Fibroblast of gingiva (primary cell): ENCODE results near the gene PTCD2.

Experiments
- DNase-seq: peaks from one replicate; pipeline ENCODE4 v3.0.0-alpha.2; 2011; ENCODE audit warnings: low read depth

PTCD2 gene

GRCh38 chr5:72347801-72348308 lies 27.7 kb downstream of the PTCD2 start:
- peak; percentile 90 for DNase-seq

GRCh38 chr5:72351376-72351775 lies 31.2 kb downstream of the PTCD2 start:
- no peak for DNase-seq

- DNase-seq, result no peak
Measured at GRCh38 chr5:72352616-72353015, 32.4 kb downstream of the PTCD2 start.

- DNase-seq, result peak; percentile 77
Measured at GRCh38 chr5:72353046-72353445, 32.9 kb downstream of the PTCD2 start.

GRCh38 chr5:72355706-72356299 lies 35.6 kb downstream of the PTCD2 start:
- DNase-seq, result peak; percentile 56

GRCh38 chr5:72356361-72356760 lies 36.2 kb downstream of the PTCD2 start:
- DNase-seq, result no peak

GRCh38 chr5:72358925-72359324 lies 38.8 kb downstream of the PTCD2 start:
- no peak for DNase-seq

- no peak for DNase-seq
Measured at GRCh38 chr5:72359886-72360285, 39.7 kb downstream of the PTCD2 start.

GRCh38 chr5:72363166-72363802 lies 43.1 kb downstream of the PTCD2 start:
- peak; percentile 68 for DNase-seq

GRCh38 chr5:72364171-72364570 lies 44.0 kb downstream of the PTCD2 start:
- no peak for DNase-seq

- DNase-seq, result no peak
Measured at GRCh38 chr5:72364951-72365350, 44.8 kb downstream of the PTCD2 start.

- peak; percentile 70 for DNase-seq
Measured at GRCh38 chr5:72366324-72366976, 46.3 kb downstream of the PTCD2 start.

GRCh38 chr5:72368271-72368670 lies 48.1 kb downstream of the PTCD2 start:
- DNase-seq, result no peak

GRCh38 chr5:72369301-72369700 lies 49.1 kb downstream of the PTCD2 start:
- no peak for DNase-seq

- DNase-seq, result no peak
Measured at GRCh38 chr5:72369711-72370110, 49.5 kb downstream of the PTCD2 start.

- DNase-seq, result no peak
Measured at GRCh38 chr5:72372331-72372730, 52.2 kb downstream of the PTCD2 start.

GRCh38 chr5:72372923-72373322 lies 52.8 kb downstream of the PTCD2 start:
- no peak for DNase-seq

GRCh38 chr5:72374844-72375243 lies 54.7 kb downstream of the PTCD2 start:
- DNase-seq, result no peak

- DNase-seq, result no peak
Measured at GRCh38 chr5:72376381-72376780, 56.2 kb downstream of the PTCD2 start.

GRCh38 chr5:72377910-72378638 lies 57.9 kb downstream of the PTCD2 start:
- peak; percentile 85 for DNase-seq

- DNase-seq, result peak; percentile 94
Measured at GRCh38 chr5:72378639-72379289, 58.6 kb downstream of the PTCD2 start.

GRCh38 chr5:72379936-72380335 lies 59.8 kb downstream of the PTCD2 start:
- peak; percentile 29 for DNase-seq
